Germinal center (tissue), 1 donor: ENCODE results near the gene RCE1.
A peak's percentile ranks its signal among the peaks of the same experiment; 100 is the strongest.

Experiments
- DNase-seq: peaks from one replicate; pipeline ENCODE4 v3.0.0; 2012; ENCODE audit warnings: mixed read lengths, low spot score

Gene RCE1

DNA sequence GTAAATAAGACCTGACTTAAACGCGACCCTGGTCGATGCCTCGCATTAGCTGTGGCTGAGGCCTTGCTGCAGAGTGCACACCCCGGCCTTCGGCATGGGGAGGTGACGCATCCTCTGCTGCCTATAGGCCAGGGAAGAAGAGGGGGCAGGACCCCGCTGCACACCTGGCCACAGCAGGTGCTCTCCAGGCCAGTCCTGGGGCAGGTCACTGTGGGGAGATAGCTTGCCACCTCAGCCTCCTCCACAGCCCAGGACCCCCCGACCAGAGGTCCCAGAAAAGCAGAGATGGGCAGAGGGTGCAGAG is 26.3 kb downstream of the RCE1 start:
- no peak for DNase-seq

DNA sequence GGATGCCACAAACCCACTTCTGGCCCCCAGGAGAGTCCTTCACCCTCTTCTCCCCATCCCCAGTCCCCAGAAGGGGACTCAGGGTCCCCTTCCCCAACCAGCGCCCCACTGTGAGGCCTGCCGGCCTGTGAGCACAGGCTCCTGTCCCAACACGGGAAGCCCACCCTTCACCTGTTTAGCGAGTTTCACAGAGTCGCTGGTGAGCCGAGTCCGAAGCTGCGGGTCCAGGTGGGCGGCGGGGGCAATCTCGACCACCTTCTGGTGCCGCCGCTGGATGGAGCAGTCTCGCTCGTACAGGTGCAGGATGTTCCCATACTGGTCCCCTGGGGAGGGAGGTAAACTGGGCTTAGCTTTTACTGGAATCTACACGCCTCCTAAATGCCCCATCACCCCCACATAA is 26.9 kb downstream of the RCE1 start:
- DNase-seq = no peak

DNA sequence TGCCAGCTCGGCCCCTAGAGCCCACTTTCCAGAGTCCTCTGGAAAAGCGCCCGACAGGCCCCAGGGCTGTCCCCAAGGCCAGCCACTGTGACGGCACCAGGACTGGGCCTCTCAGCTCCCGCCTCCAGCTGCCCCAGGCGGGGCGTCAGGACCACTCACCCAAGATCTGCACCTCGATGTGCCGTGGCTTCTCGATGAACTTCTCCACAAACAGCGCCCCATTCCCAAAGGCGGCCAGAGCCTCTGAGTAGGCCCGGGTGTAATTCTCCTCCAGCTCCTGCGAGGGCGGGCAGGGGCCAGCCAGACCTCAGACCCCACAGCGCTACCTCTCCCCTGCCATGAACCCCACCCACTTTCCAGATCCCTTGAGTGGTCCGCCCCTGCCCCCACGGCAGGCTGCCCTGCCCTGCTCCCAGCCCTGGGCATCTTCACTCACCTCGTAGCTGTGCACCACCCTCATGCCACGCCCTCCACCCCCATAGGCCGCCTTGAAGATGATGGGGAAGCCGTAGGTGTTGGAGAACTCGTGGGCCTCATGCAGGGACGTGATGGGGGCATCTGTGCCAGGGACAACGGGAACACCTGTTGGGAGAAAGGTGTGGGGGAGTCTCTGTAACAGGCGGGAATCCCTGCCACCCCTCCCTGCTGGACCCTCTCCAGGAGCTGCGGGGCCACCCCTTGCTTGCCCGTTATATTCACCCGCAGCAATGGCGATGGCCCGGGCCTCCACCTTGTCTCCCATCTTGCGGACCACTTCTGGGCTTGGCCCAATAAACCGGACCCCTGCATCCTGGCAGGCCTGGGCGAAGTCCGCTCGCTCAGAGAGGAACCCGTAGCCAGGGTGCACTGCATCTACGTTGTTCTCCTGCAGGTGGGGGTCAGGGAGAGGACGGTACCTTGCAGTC is 27.6 kb downstream of the RCE1 start:
- no peak for DNase-seq

DNA sequence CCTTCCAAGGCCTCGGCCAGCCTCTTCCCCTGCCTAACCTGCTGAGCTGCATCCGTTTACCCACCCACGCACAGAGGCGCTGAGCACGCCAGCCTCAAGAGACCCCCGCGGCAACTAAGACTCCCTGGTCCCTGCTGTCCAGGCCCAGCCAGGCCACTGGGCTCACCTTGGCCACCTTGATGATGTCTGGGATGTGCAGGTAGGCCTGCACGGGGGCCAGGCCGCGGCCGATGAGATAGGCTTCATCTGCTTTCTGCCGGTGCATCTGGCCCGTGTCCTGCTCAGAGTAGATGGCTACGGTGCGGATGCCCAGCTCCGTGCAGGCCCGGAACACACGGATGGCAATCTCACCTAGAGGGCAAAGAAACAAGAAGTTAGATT is 28.3 kb downstream of the RCE1 start:
- no peak for DNase-seq

DNA sequence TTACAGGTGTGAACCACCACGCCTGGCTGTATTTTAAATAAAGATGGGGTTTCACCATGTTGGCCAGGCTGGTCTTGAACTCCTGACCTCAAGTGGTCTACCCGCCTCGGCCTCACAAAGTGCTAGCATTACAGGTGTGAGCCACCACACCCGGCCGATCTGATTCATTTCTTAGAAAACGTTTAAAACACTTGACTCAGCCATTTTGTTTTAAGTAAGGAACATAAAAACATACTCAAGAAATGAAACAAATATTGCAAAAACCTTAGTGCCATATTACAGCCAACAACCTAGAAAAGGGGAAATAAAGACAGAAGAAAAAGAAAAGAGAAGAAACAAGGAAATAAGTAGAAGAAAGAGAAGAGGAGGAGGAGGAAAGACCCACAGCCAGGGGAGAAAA is 31.0 kb downstream of the RCE1 start:
- DNase-seq = no peak

DNA sequence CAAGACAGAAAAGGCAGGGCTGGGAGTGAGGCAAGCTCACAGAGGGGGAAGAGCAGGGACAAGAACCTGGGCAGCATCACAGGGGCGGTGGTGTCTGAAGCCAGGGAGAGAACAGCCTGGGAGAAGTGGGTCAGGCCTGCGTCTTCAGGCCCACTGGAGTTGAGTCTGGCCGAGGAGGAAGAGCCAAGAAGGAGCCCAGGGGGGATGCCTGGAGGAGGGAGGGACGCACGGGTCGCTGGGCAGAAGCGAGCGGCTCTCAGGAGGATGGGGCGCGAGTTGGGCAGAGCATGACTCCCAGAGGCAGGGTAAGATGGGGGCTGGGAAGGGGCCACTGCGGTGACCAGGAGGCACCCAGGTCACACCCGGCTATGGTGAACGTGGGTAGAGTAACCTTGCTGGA is 32.1 kb downstream of the RCE1 start:
- DNase-seq = no peak

DNA sequence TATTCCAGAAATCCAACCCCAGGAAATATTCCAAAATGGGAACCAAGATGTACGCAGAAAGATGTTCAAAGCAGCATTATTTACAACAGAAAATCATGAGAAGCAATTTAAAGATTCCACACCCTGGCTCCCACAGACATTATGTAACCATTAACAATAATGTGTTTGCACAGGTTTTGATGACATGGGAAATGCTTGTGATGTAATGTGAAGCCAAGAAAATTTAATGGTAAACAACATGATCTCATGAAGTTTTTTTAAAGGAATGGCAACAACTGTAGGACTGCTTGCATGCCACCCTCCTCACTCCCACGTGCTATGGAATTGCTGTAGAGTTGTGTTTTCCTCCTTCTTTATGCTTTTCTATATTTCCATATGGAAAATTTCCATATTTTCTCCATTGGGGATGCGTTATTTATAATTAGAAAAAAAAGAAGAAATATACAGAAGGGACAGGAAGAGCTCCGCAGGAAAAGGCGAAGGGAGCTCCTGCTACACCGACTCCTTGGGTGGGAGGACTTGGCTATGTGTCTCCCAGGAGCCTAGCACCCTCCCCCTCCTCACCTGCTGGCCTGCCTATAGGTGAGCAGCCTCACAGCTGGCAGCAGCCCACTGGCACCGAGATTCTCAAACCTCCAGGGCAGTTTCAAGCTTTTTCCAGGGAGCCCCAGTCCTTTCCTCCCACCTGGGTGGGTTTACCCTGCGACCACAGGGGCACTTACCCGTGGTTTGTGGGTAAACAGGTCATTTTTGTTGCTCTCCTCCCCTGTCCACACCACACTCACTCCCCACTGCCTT is 34.5 kb downstream of the RCE1 start:
- no peak for DNase-seq

DNA sequence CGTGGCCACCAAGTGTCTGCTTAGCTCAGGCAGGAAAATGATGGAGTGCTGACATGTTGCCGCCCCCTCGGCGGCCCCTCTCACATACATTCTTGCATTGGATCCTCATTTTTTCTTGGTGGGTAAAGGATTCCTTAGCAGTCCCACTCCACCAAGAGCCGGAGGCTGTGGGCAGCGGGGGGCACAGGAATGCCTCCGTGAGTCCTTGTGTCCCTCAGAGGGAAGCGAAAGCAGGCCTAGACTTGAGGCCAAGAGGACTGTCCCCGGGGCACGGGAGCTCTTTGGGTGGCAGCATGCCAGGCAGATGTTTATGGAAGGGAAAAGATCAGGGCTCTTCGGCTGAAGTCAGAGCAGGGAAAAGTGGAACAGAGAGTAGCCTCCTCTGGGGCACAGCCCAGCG is 35.2 kb downstream of the RCE1 start:
- DNase-seq = no peak

DNA sequence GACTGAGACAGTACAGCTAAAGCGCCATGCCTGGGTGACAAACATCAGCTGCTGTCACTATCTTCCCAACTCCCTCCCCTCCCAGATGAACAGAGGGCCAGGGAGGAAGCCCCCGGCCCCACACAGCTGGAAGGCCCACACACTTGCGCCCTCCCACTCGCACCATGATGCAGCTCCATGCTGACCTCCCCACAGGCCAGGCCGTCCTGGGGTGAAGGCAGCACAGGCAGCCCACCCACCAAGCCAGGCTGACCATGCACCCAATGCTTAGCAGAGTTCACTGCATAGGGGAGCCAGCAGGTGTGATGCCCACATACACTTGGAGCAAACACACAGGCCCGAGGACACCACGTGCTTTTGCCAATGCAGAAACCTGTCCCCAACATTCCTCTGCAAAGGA is 35.8 kb downstream of the RCE1 start:
- DNase-seq = no peak

DNA sequence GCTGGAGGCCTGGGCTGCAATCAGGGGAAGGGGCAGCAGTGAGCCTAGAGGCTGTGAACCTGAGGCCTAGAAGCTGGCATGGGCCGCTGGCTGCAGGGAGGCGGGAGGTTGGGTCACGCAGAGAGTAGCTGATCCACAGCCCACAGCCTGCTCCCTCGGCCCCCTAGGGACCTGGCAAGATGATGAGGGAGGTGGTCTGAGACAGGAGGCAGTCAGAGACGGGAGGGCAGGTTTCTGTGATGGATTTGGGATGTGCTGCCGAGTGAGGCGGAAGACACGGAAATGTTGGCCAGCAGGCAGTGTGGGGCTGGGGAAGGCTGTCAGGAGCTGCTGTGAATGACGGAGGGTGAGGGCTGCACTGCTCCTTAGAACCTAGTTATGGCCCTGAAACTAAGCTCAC is 36.3 kb downstream of the RCE1 start:
- no peak for DNase-seq

DNA sequence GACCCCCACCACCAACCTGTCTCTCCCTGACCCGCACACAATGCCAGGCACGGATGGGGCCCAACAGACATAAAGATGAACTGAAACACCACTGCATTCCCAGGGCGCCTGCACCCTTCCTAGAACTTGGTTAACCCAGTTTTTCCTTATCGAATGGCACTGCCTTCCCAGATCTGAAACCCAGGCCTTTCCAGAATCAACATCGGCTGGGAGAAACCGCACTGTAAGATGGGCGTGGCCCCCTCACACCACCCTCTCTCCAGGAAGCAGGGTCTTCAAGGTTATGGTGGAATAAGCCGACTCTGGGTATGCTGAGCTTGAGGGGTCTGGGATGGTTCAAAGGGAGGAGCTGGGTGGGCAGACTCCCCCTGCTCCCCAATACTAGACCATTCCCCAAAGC is 36.8 kb downstream of the RCE1 start:
- no peak for DNase-seq

DNA sequence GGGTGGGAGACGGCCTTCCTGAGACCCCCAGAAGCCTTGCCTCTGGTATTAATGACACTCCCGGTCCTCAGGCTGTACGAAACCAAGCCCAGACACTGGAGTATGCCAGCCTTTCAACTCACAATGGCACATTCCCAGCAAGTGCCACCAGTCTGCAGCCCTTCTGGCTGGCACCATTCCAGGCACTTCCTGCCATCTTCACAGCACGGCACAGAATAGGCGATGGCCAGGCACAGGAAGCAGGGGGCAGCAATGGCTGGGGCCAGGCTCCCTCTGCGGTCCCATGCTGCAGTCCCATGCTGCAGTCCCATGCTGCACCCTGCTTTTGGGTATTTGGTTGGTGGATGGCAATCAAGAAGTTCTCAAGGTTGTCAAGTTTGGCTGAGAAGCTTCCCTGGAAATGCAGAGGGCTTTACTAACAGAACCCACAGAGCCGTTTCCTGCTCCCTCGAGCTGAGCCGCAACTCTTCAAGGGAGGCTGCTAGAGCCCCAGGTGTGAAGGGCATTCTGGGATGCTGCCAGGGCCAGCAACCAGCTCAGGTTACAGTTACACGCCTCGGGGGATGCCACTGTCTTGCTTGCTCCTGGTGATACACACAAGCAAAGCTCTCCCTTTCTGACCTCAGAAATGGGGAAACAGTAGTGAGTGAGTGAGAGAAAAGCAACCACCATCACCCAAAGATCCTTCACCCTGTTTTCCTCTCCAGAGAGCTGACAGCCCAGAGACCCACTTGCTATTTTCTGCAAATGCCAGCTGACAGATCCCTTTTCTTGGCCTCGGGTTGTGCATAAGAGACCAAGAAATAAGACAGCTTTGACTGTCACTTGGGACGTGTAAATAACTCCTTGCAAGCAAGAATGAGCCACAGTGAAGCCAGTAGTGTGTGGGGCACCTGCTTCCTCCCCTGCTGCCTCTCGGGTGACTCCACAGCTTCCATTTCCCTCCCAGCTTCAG is 37.5 kb downstream of the RCE1 start:
- DNase-seq = no peak

DNA sequence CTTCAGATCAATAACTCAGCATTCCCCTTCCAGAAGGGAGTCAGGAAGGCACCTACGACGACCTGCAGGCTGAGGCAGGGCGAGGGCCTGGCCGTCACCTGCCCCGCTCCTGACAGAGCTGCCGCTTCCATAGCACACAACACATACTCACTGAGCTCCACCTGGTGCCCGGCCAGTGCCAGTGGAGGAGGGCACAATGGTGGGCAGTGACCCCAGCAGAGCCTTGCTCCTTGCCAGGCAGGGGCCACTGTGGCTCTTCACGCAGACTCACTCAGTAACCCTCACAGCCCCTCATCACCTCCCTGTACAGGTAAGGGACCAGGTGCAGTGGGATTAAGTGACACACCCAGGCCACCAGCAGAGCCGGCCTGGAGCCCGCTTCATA is 38.2 kb downstream of the RCE1 start:
- no peak for DNase-seq

DNA sequence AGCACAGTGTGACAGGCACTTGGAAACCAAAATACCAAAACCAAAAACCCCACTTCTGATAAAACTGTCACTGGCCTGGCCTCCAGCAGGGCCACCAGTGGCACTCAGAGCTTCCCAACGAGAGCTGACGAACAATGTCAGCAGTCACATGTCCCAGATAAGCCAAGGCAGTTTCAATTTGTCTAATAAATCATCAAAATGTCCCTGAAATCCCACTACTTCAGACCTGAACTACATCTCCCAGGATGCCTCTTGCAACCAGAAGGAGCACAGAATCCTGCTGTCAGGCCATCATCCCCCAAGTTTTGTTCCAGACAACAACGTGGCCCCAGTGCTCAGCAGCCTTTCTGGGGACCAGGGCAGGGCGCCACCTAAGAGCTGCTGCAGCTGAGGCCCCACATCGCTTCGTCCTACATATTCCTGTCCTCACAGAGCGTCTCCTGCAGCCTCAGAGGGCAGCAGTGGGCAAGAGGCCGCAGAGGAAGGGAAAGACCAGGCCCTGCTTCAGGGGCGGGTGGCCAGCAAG is 38.7 kb downstream of the RCE1 start:
- DNase-seq = no peak

DNA sequence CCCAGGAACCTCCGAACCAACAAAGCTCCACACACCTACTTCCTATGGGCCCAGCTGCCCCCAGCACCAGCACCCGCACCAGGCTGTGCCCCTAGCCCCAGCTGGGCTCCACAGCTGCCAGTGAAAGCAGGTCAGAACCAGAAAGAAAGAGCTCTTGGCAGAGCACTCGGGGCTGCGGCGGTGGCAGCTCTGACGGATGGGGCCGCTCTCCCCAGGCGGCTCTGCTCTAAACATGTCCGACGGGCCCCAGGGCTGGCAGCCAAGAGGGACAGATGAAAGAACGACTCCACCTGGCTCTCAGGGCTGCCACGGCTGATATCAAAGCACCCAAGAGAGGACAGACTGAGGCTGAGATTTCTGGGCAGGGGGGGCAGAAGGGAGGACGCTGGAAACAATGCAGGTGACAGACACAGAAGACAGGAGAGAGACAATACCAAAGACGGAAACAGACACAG is 39.3 kb downstream of the RCE1 start:
- no peak for DNase-seq

DNA sequence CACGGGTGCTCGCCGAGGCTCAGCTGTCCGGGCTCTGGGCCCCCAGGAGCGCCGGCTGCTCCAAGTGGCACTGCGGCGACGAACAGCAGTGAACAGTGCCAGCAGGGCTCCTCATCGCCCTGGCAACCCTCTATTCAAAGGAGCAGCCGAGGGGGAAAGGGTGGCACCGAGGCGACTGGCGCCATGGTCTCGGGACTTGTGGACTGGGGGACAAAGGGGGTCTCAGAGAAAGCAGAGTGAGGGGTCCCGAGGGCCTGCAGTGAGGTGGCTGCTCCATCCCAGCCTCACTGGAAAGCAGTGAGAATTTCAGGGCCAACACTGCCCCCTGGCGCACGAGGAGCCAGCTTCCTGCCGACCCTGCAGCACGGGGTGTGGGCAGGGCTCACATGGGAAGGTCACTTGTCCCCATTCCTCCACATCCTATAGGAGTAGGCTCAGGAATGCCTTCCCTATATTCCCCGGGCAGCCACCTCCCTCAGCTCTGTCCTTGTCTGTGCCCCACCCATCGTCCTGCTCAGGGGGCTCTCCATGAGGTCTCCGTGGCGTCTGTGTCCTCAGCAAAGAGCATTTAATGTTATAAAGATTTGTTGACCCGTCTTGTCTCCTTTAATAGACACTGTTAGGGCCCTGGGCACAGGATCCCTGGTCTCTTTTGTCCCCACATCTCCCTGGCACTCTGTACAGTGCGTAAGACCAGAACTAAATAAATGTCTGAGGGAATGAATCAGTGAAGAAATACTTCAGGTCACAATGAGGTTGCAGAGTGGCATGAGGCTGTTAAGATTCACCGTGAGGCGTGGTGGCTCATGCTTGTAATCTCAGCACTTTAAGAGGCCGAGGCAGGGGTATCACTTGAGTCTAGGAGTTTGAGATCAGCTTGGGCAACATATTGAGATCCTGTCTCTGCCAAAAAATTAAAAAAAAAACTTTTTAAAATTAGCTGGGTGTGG is 40.0 kb downstream of the RCE1 start:
- peak; percentile 53 for DNase-seq

DNA sequence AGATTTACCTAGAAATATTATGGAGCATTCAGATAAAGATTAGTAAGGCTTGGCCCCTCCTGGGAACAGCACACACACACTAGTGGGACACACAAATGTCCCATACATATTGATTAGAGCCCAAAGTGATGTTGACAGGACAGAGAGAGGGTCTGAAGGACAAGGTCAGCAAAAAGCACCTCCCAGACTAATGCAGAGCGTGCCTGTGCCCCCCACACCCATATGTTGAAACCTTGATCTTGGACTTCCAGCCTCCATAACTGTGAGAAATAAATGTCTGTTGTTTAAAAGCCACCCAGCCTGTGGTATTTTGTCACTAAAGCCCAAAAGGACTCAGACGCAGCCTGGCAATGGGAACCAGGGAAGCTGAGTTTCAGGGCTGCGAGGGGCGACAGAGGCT is 41.2 kb downstream of the RCE1 start:
- no peak for DNase-seq

DNA sequence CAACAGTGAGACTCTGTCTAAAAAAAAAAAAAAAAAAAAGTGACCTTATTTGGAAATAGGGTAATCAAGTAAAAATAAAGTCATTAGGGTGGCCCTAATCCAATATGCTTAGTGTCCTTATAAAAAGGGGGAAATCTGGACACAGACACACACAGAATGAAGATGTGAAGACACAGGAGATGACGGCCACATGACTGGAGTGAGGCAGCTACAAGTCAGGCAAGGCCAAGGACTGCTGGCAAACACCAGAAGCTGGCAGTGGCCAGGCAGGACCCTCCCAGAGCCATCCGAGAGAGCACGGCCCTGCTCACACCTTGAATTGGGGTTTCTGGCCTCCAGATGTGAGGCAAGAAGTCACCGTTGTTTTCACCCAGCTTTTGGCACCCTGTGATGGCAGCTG is 42.2 kb downstream of the RCE1 start:
- DNase-seq = no peak

DNA sequence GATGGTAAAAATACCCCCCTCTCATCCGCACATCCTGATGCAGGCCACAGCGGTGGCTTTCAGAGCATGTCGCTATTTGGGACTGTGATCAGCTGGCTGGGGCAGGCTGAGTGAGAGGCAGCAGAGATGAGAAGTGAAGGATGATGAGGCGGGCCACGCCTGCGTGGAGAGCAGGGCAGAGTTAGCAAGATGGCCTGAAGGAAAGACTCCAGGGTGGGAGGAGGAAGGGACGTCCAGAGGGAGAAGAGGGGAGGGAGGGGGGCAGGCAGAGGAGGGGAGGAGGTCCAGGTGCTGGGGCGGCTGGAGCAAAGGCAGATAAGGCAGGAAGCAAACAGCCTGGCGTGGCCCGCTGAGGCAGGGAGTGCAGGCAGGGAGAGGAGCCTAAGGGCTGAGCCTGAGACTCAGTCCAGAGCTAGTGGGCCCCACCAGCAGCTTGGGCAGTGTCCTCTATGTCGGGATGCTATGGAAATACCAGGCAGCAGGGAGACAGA is 42.8 kb downstream of the RCE1 start:
- no peak for DNase-seq

DNA sequence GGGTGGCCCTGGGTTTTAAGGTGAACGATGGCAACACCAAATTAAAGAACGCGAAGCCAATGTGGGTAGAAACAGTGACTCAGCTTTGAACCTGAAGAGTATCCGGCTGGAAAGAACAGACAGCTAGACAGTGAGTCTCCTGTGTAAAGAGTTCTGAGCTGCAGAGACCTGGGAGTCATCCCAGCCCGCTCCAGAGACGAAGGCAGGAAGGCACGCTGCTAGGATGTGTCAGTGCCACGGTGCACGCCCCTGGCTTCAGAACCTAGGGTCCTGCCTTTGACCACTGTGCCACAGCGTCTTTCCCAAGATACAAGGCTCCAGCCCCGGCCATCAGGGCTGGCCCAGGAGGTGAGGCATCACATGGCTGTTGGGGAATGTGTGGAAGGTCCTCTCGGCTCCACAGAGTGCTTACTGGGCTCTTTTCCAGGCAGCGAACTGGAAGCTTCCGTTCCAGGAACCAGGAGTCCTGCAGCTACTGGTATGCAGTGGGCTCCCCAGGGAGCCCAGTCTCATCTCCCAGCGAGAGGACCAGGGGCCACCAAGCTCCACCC is 43.5 kb downstream of the RCE1 start:
- DNase-seq = no peak

DNA sequence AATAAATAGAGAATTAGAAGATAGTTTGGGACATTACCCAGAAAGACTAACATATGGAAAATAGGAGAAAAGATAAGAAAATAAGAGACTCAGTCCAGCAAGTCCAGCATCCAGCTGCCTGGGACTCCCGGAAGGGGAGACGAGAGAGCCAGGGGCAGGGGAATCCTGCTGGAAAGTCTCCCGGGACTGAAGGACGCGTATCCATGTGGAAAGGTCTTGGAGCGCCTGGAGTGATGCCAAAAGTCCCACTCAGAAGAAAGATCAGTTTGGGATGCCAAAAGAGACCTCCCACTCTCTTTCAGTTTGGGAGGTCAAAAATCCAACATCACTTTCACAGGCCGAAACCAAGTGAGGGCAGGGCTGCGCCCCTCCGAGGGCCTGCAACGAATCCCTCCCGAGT is 44.3 kb downstream of the RCE1 start:
- no peak for DNase-seq
